Measurements from ENCODE around the gene HPRT1.

The HPRT1 gene

DNA sequence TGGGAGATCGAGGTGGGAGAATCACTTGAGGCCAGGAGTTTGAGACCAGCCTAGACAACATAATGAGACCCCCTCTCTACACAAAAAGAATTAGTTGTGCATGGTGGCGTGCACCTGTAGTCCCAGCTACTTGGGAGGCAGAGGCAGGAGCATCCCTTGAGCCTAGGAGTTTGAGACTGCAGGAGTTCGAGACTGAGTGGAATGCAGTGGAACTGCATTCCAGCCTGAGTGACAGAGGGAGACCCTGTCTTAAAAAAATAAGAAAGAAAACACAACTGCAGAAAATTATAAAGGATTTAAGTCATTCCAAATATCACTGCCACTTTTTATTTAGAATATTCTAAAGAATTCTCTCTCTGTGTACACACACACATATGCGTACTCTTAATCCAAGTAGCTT is 18.4 kb downstream of the HPRT1 start:
- no peak for DNase-seq (ENCODE audit: low read depth)

DNA sequence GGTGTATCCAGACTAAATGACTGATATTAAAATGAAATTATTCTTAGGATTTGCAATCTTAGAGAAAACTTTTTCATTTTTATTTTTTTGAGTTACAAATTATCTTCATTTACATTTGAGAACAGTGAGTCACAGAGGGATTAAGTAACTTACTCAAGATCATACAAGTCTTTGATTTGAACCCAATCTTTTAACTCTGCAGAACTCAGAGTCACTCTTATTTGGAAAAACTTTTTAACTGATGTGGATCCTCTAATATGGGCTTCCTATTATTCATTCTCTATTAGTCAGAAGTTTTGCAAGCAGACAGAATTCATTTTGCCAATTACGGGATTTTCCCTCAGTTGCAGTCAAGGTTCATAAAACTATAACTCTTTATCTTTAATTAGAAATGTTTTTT is 20.1 kb downstream of the HPRT1 start:
- DNase-seq (ENCODE audit: low read depth), result no peak

DNA sequence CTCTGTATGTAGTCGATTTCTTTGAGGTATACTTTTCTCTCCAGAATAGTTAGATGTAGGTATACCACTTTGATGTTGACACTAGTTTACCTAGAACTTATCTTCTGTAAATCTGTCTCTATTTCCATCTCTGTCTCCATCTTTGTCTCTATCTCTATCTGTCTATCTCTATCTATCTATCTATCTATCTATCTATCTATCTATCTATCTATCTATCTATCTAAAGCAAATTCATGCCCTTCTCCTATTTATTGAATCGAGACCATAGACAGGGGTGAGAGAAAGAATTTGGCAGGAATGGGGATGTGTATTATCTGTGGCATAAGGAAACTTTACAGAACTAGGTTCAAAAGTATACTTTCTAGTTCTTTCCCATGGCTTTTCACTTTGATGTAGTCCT is 21.4 kb downstream of the HPRT1 start:
- no peak for DNase-seq (ENCODE audit: low read depth)

DNA sequence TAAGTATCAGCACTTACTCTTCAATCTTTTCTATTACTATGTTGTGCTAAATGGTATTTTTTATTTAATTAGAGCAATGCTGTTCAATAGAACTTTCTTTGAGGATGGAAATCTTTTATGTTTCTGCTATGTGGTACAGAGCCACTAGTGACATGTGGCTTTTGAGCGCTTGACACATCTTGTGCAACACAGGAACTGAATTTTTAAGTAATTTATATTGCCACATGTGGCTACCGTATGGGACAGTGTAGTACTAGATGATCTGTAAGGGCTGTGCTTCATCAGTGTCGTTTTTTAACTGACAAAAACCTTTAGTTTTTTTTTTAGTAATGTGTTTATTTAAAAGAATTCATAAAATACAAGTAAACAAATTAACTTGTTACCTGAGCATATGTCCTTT is 22.4 kb downstream of the HPRT1 start:
- DNase-seq (ENCODE audit: low read depth), result no peak

DNA sequence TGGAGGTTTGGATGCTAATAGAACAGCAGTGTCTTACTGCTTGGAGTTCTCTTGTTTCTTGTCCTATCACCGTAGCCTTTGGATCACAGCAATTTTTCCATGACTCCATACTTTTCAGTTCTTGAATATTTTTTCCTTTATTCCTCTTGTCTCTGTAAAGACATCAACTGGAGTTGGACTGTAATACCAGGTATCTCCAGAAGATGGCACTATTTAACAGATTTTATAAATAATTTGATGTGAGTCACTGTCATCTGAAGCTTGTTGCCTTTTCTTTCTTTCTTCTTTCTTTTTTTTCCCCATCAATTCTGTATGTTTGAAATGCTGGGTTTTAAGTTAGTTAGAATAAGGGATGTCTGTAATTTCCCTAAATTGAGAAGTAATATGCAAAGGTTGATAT is 24.1 kb downstream of the HPRT1 start:
- peak; percentile 27 for DNase-seq (ENCODE audit: low read depth)

DNA sequence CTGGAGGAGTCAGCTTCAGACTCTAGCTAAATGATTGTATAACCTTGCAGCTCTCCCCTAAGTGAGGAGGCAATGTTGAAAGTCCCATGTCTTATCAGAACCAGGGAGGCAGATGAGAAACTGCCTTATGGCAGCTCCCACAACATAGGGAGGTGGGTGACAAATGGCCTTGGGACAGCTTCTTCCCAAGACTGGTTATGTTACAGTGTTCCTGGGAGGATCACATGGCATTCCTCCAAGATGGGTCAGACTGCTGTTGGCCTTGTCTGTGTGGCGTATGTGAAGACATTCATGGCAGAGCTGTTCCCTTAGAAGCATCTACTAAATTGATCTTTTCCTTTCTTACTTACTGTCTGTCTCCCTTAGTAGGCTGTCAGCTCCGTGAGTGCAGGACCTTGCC is 42.0 kb downstream of the HPRT1 start:
- no peak for DNase-seq (ENCODE audit: low read depth)

DNA sequence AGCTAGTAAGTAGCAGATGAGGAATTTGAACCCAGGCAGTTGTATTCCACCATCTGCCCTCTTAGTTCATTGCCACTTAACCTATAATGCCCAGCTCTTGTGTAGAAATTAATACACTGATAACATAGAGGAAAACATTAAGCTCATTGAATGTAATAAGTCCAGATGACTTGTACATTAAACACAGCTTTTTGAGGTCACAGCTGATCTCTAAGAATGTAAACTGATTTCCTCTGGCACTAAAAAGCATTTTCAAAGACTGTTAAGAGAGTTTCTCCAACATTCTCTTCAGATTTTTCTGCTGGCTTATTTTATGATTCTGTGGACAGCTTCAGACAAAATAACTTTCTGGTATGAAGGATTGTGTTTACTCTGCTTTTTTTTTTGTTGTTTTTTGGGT is 42.7 kb downstream of the HPRT1 start:
- peak; percentile 49 for DNase-seq (ENCODE audit: low read depth)

DNA sequence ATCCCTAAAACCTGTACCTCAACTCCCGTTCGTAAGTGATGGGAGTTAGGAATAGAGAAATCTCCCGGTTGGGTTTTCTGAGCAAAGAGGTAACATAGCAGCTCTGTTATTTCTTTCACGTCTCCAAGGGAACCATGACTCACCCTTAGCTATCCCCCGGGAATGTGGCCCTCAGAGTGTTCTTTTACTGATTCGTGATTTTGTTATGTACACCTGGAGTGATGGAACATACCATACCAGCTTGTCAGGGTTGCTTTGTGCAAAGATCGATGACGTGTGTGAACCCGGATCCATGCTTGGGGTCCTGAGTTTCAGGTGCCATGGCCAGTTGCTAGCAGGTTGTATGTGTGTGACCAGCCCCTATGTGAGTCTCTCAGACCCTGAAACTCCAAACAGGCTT is 52.6 kb downstream of the HPRT1 start:
- peak; percentile 21 for DNase-seq (ENCODE audit: low read depth)

DNA sequence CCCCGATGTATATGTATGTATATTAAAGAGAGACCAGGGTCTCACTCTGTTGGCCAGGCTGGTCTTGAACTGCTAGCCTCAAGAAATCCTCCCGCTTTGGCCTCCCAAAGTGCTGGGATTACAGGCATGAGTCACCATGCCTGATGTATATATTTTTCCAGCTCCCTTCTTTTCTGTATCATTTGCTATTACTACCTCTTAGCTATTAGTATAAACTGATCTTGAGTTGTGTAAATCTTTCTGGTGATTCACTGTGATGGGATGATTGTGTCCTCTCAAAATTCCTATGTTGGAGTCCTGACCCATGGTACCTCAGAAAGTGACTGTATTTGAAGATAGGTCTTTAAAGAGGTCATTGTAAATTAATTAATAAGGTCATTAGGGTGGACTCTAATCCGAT is 53.1 kb downstream of the HPRT1 start:
- DNase-seq (ENCODE audit: low read depth), result no peak

DNA sequence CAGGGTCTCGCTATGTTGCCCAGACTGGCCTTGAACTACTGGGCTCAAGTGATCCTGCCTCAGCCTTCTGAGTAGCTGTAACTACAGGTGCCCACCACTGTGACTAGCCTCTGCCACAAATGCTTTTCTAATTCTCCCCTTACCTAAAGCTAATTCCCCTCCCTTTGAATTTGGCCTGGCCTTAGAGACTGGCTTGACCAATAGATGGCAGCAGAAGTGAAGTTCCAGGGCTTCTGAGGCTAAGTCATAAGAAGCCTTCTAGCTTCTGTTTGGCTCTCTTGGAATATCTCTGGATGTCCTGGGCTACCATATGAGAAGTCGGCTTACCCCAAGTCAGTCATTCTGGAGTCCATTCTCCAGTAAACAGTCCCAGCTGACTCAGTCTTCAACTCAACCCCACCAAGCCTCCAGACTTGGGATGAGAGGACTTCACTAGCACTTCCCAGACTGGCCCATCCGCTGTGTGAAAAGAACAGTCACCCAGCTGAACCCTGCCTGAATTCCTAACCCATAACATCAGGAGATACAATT is 61.0 kb downstream of the HPRT1 start:
- no peak for DNase-seq (ENCODE audit: low read depth)

DNA sequence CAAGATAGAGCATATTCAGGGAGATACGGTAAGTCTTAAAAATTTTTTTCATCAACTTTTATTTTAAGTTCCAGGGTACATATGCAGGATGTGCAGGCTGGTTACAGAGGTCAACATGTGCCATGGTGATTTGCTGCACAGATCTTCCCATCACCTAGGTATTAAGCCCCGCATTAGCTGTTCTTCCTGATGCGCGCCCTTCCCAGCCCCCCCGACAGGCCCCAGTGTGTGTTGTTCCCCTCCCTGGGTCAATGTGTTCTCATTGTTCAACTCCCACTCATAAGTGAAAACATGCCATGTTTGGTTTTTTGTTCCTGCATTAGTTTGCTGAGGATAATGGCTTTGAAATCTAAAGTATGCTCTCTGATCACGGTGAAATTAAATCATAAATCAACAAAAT is 64.2 kb downstream of the HPRT1 start:
- no peak for DNase-seq (ENCODE audit: low read depth)

DNA sequence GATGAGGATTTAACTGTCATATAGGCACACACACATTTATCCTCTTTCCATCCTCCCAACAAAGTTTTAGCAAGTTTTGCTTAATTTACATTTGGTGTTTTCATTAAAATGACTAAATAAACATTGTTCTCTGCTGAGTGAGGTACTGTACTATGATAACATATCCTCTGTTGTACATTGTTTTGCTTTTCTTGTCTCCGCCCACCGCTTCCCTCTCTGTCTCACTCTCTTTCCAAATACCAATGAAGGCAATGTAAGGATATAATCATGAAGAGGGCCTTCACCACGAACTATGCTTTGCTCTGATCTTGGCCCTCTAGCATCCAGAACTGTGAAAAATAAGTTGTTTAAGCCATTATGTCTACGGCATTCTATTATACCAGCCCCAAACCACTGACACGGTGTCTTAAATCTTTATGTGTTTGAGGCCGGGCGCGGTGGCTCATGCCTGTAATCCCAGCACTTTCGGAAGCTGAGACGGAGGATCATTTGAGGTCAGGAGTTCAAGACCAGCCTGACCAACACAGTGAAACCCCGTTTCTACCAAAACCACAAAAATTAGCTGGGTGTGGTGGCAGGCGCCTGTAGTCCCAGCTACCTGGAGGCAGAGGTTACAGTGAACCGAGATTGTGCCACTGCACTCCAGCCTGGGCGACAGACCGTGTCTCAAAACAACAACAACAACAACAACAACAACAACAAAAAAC is 65.3 kb downstream of the HPRT1 start:
- DNase-seq (ENCODE audit: low read depth), result no peak

DNA sequence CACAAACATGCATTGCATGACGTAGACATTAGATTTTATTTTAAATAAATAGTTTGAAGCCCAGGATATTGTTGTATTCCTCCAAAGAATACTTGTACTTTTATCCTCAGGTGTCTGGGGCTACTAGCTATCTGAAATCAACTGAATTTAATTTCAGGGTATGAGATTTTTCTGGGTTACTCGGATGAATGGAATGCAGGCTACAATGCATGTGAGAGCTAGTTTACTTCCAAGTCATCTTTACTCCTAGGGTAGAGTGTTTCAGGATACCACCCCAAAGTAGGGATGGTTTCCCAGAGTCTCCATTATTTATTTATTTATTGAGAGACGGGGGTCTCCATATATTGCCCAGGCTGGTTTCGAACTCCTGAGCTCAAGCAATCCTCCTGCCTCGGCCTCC is 66.4 kb downstream of the HPRT1 start:
- DNase-seq (ENCODE audit: low read depth), result no peak

DNA sequence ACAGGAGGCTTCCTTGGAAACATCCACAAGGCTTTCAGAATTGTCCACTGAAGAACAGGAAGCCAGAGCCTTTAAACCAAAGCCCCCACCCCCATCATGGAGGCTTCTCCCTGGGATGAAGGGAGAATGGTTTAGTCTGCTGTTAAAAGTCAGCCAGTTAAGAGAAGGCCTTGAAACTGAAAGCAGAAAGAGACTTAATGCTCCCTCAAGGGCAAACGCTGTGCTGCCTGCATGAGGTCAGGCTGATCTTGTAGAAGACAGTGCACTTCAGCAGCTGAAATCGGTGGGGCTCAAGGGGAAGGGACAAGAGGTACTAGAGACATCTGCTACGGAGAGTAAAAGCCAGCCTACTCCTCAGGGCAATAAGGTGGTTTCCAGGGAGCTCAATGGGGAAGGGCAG is 69.0 kb downstream of the HPRT1 start:
- DNase-seq (ENCODE audit: low read depth), result no peak

DNA sequence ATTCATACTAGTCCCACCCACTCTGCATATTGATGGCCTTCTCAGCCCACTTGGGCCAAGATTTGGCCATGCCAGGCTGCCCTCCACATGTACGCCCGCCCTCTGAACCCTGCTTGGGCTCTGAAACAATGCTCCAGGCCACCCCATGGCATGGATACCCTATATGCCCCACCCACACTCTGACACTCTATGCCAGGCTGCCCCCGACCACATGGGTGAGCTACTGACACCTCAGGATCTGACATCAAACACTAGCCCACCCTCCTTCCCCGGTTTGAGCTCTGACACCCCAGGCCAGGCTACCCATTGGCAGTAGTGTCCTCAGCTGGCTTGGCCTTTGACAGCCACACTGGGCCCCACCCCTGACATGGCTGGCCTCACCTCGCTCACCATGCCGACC is 69.5 kb downstream of the HPRT1 start:
- no peak for DNase-seq (ENCODE audit: low read depth)

DNA sequence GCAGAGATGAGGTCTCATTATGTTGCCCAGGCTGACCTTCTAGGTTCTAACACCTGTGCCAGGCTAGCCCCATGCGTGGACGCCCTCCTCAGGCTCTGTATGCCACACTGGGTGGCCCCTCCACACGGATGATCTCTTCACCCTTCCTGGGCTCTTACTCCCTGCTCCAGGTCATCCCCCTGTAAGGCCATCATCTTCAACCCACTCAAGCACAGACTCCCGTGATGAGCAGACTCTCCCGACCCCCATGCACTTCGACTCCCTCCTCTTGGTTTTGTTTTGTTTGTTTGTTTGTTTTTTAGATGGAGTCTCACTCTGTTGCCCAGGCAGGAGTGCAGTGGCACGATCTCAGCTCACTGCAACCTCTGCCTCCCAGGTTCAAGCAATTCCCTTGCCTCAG is 70.9 kb downstream of the HPRT1 start:
- DNase-seq (ENCODE audit: low read depth), result no peak

DNA sequence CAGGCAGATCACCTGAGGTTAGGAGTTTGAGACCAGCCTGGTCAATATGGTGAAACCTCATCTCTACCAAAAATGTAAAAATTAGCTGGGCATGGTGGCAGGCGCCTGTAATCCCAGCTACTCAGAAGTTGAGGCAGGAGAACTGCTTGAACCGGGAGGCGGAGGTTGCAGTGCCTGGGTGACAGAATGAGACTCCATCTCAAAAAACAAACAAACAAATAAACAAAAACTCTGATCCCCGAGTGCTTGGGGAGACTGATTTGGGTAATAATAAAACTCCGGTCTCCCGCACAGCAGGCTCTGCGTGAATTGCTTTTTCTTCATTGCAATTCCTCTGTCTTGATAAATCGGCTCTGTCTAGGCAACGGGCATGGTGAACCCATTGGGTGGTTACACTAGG is 73.4 kb downstream of the HPRT1 start:
- no peak for DNase-seq (ENCODE audit: low read depth)

DNA sequence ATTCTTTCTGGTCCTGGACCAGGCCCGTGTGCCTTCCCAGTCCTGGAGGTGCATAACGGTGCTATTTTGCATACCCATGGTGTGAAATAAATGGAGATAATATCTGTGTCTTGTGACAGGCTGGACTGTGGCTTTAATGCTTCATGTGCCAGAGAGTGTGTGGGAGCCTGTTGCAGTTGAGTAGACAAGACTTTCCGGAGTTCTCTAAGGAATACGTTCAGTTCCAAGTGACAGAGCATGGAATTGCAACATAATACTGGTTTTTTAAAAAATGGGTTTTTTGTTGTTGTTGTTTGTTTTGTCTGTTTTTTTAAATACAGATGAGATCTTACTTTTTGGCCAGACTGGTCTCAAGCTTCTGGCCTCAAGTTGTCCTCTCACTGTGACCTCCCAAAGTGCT is 74.0 kb downstream of the HPRT1 start:
- no peak for DNase-seq (ENCODE audit: low read depth)

DNA sequence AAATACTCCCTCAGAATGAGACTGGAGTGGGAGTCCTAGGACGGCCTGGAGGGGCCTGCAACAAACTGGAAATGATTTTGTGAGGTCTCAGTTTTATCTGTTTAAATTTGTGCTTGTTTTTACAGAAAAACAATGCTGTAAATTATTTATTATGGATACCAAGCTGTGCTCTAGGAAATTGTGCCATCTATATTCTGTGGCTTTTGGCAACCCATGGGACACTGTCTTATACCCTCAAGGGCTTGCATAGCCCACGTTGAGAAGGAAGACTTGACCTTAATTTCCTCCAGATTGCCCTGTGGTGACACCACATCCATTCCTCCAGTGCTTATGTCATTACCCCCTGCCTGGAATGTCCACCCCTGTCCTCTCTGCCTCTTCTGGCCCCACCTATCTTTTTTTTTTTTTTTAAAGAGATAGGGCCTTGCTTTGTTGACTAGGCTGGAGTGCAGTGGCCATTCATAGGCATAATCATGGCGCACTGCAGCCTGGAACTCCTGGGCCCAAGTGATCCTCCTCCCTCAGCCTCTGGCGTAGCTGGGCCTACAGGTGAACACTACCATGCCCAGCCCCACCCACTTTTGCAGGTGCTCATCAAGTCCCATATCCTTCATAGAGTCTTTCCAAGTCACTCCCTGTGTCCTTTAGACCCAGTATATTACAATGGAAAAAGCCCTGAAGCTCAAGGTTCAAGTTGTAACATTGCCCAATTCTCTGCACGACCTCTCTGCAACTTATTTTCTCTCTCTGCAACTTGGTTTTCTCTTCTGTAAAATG is 77.4 kb downstream of the HPRT1 start:
- peak; percentile 67 for DNase-seq (ENCODE audit: low read depth)

DNA sequence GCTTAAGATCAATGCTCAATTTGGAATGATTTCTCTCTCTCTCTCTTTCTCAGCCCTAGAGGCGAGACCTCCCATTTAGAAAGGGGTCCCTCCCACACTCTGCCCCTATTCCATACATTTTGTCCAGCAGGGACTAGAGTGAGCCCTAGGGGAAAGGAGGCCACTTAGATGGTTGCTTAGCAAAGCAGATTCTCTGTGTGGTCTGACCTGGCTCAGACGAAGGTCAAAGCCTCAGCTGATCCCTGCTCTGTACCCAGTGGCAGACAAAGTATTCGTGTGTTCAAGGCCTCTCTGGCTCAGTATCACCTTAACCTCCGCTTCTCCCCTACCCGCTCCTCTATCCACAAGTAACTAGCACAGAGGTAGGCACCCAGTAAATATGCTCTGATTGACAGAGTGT is 78.4 kb downstream of the HPRT1 start:
- no peak for DNase-seq (ENCODE audit: low read depth)

DNA sequence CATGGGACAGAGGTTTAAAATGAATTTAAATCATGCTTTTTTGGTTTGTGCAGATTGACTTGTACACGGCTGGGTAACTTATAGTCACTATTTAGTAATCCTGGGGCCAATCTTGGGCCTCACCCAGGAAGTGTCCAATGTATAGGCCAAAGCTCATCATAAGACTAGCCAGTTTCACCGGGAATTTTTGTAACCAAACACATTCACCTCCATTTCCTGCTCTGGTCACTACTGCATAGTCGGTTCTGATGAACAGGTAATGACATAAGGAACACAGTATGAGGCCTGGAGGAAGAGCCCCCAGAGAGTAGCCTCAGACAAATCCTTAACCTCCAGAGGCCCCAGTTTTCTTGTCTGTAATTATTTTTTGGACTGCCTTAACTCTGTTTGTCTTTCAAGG is 81.9 kb downstream of the HPRT1 start:
- DNase-seq (ENCODE audit: low read depth), result no peak

DNA sequence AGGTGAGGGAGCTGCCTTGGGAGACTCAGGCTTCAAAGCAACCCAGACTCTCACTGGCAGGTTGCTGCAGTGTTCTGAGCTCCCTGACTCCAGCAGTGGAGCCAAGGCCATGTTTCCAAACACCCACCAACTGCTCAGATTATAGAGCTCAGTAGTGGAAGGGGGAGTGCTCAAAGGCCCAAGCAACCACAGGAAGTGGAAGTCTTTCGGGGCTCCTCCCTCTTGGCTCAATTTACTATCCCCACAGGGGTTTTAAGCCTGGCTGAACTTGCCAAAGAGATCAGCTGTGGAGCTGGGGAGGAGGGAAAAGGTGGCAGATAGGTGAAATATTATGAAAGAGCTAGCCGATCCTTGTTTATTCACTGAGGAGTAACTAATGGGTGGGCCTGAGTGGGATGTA is 82.5 kb downstream of the HPRT1 start:
- DNase-seq (ENCODE audit: low read depth), result no peak

DNA sequence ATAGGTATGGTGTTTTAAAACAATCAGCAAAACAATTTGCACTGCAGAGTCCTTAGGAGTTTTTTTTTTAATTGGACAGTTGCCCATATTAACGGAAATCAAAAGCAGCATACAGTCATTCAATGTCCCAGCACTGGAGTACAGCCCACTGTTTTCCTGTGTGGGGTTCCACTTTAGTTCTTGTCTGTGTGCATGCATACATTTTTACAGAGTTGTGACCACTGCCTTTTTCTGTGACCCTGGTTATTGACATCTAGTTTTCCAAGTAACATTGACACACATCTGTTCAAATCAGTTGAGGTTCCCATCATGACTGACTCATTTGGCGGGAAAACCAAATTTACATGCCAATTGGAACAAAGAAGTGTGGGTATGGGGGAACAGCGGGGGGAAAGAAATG is 83.3 kb downstream of the HPRT1 start:
- DNase-seq (ENCODE audit: low read depth), result no peak

DNA sequence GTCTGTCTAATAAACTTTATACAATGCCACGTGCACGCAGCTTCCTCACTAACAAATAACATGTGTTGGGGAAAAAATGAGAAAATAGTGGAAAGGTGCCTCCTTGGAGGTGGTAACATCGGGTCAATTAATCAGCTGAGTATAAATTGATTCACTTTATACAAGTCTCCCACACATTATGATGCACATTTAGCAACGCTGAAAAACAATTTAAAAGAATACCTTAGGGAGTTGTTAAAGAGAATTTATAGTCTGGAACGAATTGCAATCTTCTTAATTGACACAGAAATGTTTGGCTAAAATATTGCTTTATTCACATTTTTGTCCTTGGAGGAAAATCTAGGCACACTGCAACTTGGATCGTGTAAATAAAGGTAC is 84.2 kb downstream of the HPRT1 start:
- no peak for DNase-seq (ENCODE audit: low read depth)

Data from GM04503 (cell line).